Vagina (tissue), 2 donors: ENCODE measurements around the gene SAMD9. TPM values are rescaled to one million over a fixed set of nuclear protein-coding genes. Genes with fewer than 3 reads are reported as not detected.
A peak's percentile ranks its signal among the peaks of the same experiment; 100 is the strongest.

Source experiments
- DNase-seq, 2 donors: peaks; one replicate each; pipeline ENCODE4 v3.0.0-alpha.2; 2017; ENCODE audit errors: extremely low spot score in 2 of 2
- H3K27ac ChIP-seq: fragments of 200-600 bp; sonication (generic); one replicate; pipeline ENCODE4 v1.5.1; 2019
- H3K27me3 ChIP-seq: fragments of 200-600 bp; sonication (generic); one replicate; pipeline ENCODE4 v1.5.1; 2019
- H3K36me3 ChIP-seq, 2 donors: fragments of 200-600 bp; sonication (generic); one replicate each; pipeline ENCODE4 v1.5.1; 2017 to 2019
- H3K4me1 ChIP-seq: fragments of 200-600 bp; sonication (generic); one replicate; pipeline ENCODE4 v1.5.1; 2019
- H3K4me3 ChIP-seq, 2 donors: fragments of 200-600 bp; sonication (generic); 1 replicate in 1 of 2; 2 replicates in 1 of 2; pipeline ENCODE4 v1.5.1; 2016 to 2019
- H3K9me3 ChIP-seq: fragments of 200-600 bp; sonication (generic); one replicate; pipeline ENCODE4 v1.5.1; 2019
- POLR2A ChIP-seq, 2 donors: fragments of 450-650 bp; IDR thresholded peaks; one replicate each; pipeline ENCODE4 v1.6.1; 2017; ENCODE audit warnings: antibody characterized with exemption in 2 of 2, mild to moderate bottlenecking in 2 of 2, moderate library complexity in 2 of 2
- POLR2AphosphoS5 ChIP-seq, 2 donors: sonication (generic); formaldehyde crosslinking; IDR thresholded peaks; one replicate each; pipeline ENCODE4 v1.9.0; 2017; ENCODE audit warnings: antibody characterized with exemption in 2 of 2, mild to moderate bottlenecking in 2 of 2, low read depth in 1 of 2; ENCODE audit not compliant: insufficient read depth in 1 of 2
- intact Hi-C: fragments of 100-400 bp; cut with DNase I; formaldehyde crosslinking; loops from one replicate; pipeline ENCODE4 v1.15.1; 2023
- total RNA-seq: library from RNA; depleted of rRNA; stranded (reverse); fragments of >200 nt; gene quantifications from one replicate; pipeline ENCODE4 v1.2.3, GENCODE V29; 2016
- TF ChIP-seq, protein P1 (sequence below), 3 experiments: fragments of 450-650 bp in 2 of 3; fragments of 200-600 bp in 1 of 3; sonication (generic) in 1 of 3; IDR thresholded peaks; one replicate each; pipeline ENCODE4 v1.5.1; 2017 to 2019; ENCODE audit warnings: antibody characterized with exemption in 3 of 3, mild to moderate bottlenecking in 2 of 3, moderate library complexity in 2 of 3

Gene SAMD9
- total RNA-seq, 1 donor from 2014 or later, result 9.3 TPM

DNA sequence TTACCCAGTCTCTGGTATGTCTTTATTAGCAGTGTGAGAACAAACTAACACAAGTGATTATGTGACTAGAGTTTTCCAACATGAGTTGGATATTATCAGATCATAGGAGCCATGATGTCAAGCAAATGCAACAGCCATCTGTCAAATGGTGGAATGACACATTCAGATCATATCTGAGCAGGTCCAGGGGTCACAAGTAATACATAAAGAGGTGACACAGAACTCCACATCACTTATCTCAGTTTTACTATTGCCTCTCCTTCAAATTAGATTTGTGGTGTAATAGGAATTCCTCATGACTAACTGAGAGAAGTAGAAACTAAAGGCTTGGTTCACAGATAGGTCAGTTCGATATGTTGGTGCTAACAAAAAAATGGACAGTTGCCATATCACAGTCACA, 42.6 kb upstream of the SAMD9 start:
- H3K9me3 ChIP-seq, result no peaks in the 10 kb centered on the region
- H3K4me1 ChIP-seq, result no peaks in the 10 kb centered on the region
- no peak overlapping the region for H3K4me3 ChIP-seq
- intact Hi-C loops, result no loop called here
- no peak for DNase-seq
- no peak for TF ChIP-seq POLR2AphosphoS5 (IDR thresholded peaks at IDR 0.05; ENCODE audit: insufficient read depth in 1 of 2, low read depth in 1 of 2)
- TF ChIP-seq, protein P1, sequence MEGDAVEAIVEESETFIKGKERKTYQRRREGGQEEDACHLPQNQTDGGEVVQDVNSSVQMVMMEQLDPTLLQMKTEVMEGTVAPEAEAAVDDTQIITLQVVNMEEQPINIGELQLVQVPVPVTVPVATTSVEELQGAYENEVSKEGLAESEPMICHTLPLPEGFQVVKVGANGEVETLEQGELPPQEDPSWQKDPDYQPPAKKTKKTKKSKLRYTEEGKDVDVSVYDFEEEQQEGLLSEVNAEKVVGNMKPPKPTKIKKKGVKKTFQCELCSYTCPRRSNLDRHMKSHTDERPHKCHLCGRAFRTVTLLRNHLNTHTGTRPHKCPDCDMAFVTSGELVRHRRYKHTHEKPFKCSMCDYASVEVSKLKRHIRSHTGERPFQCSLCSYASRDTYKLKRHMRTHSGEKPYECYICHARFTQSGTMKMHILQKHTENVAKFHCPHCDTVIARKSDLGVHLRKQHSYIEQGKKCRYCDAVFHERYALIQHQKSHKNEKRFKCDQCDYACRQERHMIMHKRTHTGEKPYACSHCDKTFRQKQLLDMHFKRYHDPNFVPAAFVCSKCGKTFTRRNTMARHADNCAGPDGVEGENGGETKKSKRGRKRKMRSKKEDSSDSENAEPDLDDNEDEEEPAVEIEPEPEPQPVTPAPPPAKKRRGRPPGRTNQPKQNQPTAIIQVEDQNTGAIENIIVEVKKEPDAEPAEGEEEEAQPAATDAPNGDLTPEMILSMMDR (IDR thresholded peaks at IDR 0.05), result no peak
- TF ChIP-seq POLR2A (IDR thresholded peaks at IDR 0.05), result no peak
- no peak overlapping the region for H3K27ac ChIP-seq
- H3K27me3 ChIP-seq, result no peaks in the 10 kb centered on the region
- H3K36me3 ChIP-seq, result no peaks in the 10 kb centered on the region

DNA sequence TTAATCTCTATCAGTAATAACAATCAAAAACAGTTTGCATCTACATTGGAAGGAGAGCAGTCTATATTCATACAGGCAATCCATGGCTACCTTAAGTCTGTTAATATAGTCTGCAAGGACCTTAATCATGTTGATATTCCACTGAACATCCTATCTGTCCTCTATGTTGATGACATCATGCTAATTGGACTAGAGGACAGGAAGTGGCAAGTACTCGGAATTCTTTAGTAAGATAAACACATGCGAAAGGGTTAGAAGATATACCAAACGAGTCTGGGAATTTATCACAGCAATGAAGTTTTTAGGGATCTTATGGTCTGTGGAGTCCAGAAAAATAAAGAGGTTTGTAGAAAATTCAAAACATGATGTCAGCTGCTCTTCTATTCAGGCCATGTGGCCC, 41.7 kb upstream of the SAMD9 start:
- no peak for DNase-seq
- no peak overlapping the region for H3K4me3 ChIP-seq
- TF ChIP-seq POLR2A (IDR thresholded peaks at IDR 0.05) (no peak), POLR2AphosphoS5 (IDR thresholded peaks at IDR 0.05; ENCODE audit: insufficient read depth in 1 of 2, low read depth in 1 of 2) (no peak)
- TF ChIP-seq, protein P1 (IDR thresholded peaks at IDR 0.05), result no peak
- intact Hi-C loops, result no loop called here
- H3K27ac ChIP-seq, result no peak overlapping the region
- no peaks in the 10 kb centered on the region for H3K4me1 ChIP-seq
- no peaks in the 10 kb centered on the region for H3K36me3 ChIP-seq
- H3K9me3 ChIP-seq, result no peaks in the 10 kb centered on the region
- no peaks in the 10 kb centered on the region for H3K27me3 ChIP-seq

DNA sequence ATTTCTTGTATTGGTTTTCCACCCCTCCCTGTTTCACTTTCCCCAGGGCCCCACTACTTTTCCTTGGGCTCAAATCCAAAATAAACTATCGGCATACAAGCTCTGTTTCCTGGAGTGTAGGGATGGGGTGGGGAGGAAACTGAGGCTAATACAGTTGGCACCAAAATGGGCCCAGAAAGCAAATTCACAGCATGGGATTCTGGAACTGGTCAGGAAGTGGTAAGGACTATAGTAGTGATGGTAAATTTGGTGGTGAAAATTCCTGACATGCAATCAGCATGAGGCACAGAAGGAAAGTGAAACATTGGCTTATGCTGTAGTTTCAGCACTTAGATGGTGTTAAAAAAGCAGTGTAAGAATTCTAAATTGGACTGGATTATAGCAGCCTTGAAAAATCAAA, 39.1 kb upstream of the SAMD9 start:
- Histone ChIP-seq H3K4me1 (no peaks in the 10 kb centered on the region), H3K9me3 (no peaks in the 10 kb centered on the region), H3K27ac (no peak overlapping the region), H3K36me3 (no peaks in the 10 kb centered on the region), H3K4me3 (no peak overlapping the region), H3K27me3 (no peaks in the 10 kb centered on the region)
- no peak for DNase-seq
- TF ChIP-seq POLR2AphosphoS5 (IDR thresholded peaks at IDR 0.05; ENCODE audit: insufficient read depth in 1 of 2, low read depth in 1 of 2), result no peak
- TF ChIP-seq POLR2A (IDR thresholded peaks at IDR 0.05), result no peak
- TF ChIP-seq, protein P1 (IDR thresholded peaks at IDR 0.05), result no peak
- intact Hi-C loops, result no loop called here

DNA sequence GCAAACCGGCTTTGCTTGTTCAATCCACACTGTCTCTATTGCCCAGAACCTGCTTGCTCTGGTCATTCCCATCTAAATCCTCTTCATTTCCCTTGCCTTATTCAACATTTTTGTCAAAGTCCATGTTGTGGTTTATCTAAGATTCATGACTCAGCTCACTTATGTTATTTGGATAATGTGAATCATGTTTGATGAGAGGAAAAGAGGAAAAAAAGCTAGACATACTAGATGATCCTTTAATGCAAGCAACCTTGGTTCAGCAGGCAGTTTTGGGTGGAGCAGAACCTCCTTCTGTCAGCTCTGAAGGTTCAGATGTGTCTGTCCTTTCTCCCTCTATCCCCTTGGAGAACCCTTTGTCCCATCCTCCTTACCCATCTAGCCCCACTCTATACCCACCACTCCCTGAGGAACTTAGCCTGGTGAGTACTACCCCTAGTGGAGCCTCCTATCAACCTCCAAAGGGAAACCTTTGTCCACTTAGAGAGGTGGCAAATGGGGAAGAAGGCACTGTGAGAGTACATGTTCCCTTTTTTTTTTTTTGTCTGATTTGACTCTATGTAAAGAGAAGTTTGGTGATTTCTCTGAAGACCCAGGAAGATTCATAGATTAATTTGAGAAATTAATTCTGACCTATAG, 32.5 kb upstream of the SAMD9 start:
- no peaks in the 10 kb centered on the region for H3K27me3 ChIP-seq
- peaks cover 0 to 4% of the 10 kb centered on the region in 2 donors for H3K36me3 ChIP-seq
- no peaks in the 10 kb centered on the region for H3K9me3 ChIP-seq
- no peak overlapping the region for H3K4me3 ChIP-seq
- no peak overlapping the region for H3K27ac ChIP-seq
- TF ChIP-seq, protein P1 (IDR thresholded peaks at IDR 0.05), result no peak
- TF ChIP-seq POLR2A (IDR thresholded peaks at IDR 0.05), result no peak
- no peak for TF ChIP-seq POLR2AphosphoS5 (IDR thresholded peaks at IDR 0.05; ENCODE audit: insufficient read depth in 1 of 2, low read depth in 1 of 2)
- H3K4me1 ChIP-seq, result peaks cover 21% of the 10 kb centered on the region
- no peak for DNase-seq
- intact Hi-C loops, result no loop called here

DNA sequence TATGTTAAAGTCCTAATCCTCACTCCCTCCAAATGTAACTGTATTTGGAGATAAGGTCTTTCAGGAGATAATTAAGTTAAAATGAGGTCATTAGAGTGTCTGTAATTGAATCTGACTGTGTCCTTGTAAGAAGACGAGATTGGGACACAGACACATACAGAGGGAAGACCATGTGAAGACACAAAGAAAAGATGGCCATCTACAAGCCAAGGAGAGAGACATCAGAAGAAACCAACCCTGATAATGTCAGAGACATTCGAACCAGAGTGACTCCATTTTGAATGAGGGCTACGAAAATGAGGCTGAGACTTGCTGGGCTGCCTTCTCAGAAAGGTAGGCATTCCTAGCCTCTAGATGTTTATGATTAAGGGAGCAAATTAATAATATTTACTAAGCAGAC, 30.9 kb upstream of the SAMD9 start:
- DNase-seq, result no peak

More for the DNA sequence above, 30.9 kb upstream of the SAMD9 start:
- TF ChIP-seq POLR2AphosphoS5 (IDR thresholded peaks at IDR 0.05; ENCODE audit: insufficient read depth in 1 of 2, low read depth in 1 of 2), result no peak
- TF ChIP-seq, protein P1 (IDR thresholded peaks at IDR 0.05), result no peak
- Histone ChIP-seq H3K27me3 (no peaks in the 10 kb centered on the region), H3K36me3 (peaks cover 0 to 16% of the 10 kb centered on the region in 2 donors), H3K4me1 (peaks cover 21% of the 10 kb centered on the region), H3K9me3 (no peaks in the 10 kb centered on the region), H3K27ac (no peak overlapping the region), H3K4me3 (peak overlapping the region in 1 of 2 donors; percentile 48)
- intact Hi-C loops, result no loop called here
